AG04449 (cell line): Measurements from ENCODE around the gene FBXW2.

ENCODE experiments used
- CTCF ChIA-PET: fragments of 350-600 bp; formaldehyde crosslinking; extraction: SDS; loops from one replicate; lab custom pipeline; 2021; ENCODE audit warnings: antibody characterized with exemption; lab: Yijun Ruan, JAX
- POLR2A ChIA-PET: fragments of 400-600, 350-600 bp; formaldehyde crosslinking; extraction: SDS; loops from one replicate; lab custom pipeline; 2020; ENCODE audit warnings: antibody characterized with exemption, inconsistent platforms; lab: Yijun Ruan, JAX
- DNase-seq: peaks from one replicate; pipeline ENCODE4 v3.0.0-alpha.2; 2010; ENCODE audit warnings: low read depth, low spot score
- H3K4me3 ChIP-seq: 2 replicates; pipeline ENCODE4 v1.5.1; 2011; ENCODE audit warnings: low read depth, mild to moderate bottlenecking, control low read depth, low read length
- CTCF ChIP-seq: IDR thresholded peaks from one replicate; pipeline ENCODE4 v1.5.1; 2011; ENCODE audit warnings: mild to moderate bottlenecking, moderate library complexity, low read length, control low read depth, inconsistent platforms; ENCODE audit not compliant: insufficient read depth; ENCODE audit errors: missing control alignments

FBXW2 gene

GRCh38 chr9:120768247-120768646 is 25.0 kb downstream of the FBXW2 start:
- POLR2A ChIA-PET = no interaction called here
- DNase-seq = no peak
- TF ChIP-seq CTCF = no peak
- CTCF ChIA-PET = interaction anchor here (1.0 to 9.7 kb wide), 4 partner anchors 8 to 26 kb away, joined by 3 to 95 read pairs (median 4); no protein-coding TSS in a partner anchor
- no peak overlapping the region for H3K4me3 ChIP-seq

- TF ChIP-seq CTCF = no peak
- CTCF ChIA-PET = interaction anchor here (1.0 to 9.7 kb wide), 2 partner anchors 12 to 25 kb away, joined by 3 to 95 read pairs; no protein-coding TSS in a partner anchor
- POLR2A ChIA-PET = interaction anchor here (1.1 kb wide), 1 partner anchor 22 kb away, joined by 3 read pairs; no protein-coding TSS in a partner anchor
- DNase-seq = no peak
- no peak overlapping the region for H3K4me3 ChIP-seq
Observed at GRCh38 chr9:120767451-120767850, 25.8 kb downstream of the FBXW2 start.

GRCh38 chr9:120765910-120766425 is 27.2 kb downstream of the FBXW2 start:
- ChIA-PET POLR2A (interaction anchor here (0.9 kb wide), 1 partner anchor 27 kb away, joined by 3 read pairs; the partner anchor contains the start of gene FBXW2), CTCF (interaction anchor here (0.6 to 9.7 kb wide), 3 partner anchors 11 to 215 kb away, joined by 3 to 95 read pairs (median 3); partner anchors contain the start of gene FBXW2)
- no peak for TF ChIP-seq CTCF
- no peak for DNase-seq
- no peak overlapping the region for H3K4me3 ChIP-seq

- no peak for DNase-seq
- POLR2A ChIA-PET = no interaction called here
- TF ChIP-seq CTCF = no peak
- H3K4me3 ChIP-seq = no peak overlapping the region
- CTCF ChIA-PET = interaction anchor here (0.9 to 9.7 kb wide), 4 partner anchors 8 to 214 kb away, joined by 3 to 95 read pairs (median 4); no protein-coding TSS in a partner anchor
Observed at GRCh38 chr9:120764476-120764875, 28.7 kb downstream of the FBXW2 start.

GRCh38 chr9:120761006-120761405 is 32.2 kb downstream of the FBXW2 start:
- ChIA-PET POLR2A (no interaction called here), CTCF (interaction anchor here (0.9 to 9.9 kb wide), 3 partner anchors 18 to 299 kb away, joined by 3 to 137 read pairs (median 3); no protein-coding TSS in a partner anchor)
- no peak for DNase-seq
- H3K4me3 ChIP-seq = no peak overlapping the region
- TF ChIP-seq CTCF = no peak

GRCh38 chr9:120759755-120760400 is 33.3 kb downstream of the FBXW2 start:
- no peak overlapping the region for H3K4me3 ChIP-seq
- no peak for TF ChIP-seq CTCF
- CTCF ChIA-PET = interaction anchor here (1.0 to 9.9 kb wide), 5 partner anchors 9 to 300 kb away, joined by 3 to 137 read pairs (median 4); no protein-coding TSS in a partner anchor
- POLR2A ChIA-PET = no interaction called here
- no peak for DNase-seq
